C4-2B (cell line): ENCODE data around the gene ARIH2.
A peak's percentile ranks its signal among the peaks of the same experiment; 100 is the strongest.

Experiments
- ZFX ChIP-seq: fragments of 450-650 bp; IDR thresholded peaks from 2 replicates; pipeline ENCODE4 v1.6.1; 2017
- TF ChIP-seq, protein P1 (sequence below): fragments of 450-650 bp; conservative IDR thresholded peaks from 2 replicates; pipeline ENCODE4 v1.5.1; 2017; ENCODE audit warnings: mild to moderate bottlenecking

DNA sequence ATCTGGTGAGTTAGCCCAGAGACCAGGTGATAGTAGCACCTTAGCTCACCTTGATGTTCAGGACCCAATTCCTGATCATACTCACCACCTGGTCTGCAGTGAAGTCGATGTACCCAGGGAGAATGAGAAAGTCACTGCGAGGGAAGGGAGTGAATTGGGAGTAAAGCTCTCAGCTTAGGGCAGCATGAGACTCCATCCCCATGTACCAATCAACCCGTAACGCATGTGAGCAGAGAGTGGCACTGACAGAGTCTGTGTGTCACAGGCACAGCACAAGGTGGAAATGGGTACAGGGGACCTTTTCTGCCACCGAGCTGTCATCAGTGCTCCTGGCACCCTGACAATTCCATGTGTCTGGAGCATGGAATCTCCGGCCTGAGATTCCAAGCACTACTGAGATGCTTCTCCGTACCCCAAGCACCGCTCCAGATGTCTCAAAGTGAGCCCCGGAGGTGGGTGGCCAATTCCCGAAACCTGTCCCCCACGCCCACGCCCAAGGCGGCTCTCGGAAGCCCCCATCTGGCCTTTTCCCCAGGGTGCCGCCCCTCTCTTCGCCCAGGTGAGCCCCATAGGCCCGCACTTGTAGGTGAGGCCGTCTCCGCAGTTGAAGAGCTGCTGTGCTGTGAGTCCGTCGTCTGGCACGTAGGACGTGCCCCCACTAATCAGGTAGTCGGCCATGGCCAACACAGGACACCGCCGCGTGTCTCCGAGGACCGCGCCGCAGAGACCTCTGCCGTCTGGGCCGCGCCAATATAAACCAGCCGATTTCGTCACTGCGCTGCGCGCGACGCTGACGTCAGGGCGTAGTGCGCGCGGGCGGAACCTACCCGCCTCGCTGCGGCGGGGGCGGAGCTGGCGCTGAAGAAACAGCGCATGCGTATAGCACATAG, 110.3 kb downstream of the ARIH2 start, which contains the start of gene IMPDH2:
- TF ChIP-seq, protein P1, sequence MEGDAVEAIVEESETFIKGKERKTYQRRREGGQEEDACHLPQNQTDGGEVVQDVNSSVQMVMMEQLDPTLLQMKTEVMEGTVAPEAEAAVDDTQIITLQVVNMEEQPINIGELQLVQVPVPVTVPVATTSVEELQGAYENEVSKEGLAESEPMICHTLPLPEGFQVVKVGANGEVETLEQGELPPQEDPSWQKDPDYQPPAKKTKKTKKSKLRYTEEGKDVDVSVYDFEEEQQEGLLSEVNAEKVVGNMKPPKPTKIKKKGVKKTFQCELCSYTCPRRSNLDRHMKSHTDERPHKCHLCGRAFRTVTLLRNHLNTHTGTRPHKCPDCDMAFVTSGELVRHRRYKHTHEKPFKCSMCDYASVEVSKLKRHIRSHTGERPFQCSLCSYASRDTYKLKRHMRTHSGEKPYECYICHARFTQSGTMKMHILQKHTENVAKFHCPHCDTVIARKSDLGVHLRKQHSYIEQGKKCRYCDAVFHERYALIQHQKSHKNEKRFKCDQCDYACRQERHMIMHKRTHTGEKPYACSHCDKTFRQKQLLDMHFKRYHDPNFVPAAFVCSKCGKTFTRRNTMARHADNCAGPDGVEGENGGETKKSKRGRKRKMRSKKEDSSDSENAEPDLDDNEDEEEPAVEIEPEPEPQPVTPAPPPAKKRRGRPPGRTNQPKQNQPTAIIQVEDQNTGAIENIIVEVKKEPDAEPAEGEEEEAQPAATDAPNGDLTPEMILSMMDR: no peak
- TF ChIP-seq ZFX: peak; percentile 62
